NCI-H526 treated with DMSO at 0.1 percent for 48 hours (cell line): Measurements from ENCODE around the gene GMPR.

Experiments used
- DNase-seq: peaks from one replicate; lab custom pipeline; 2025; lab: John Stamatoyannopoulos, UW

GMPR gene

GRCh38 chr6:16272201-16272600, 33.8 kb downstream of the GMPR start:
- DNase-seq = no peak

- DNase-seq = no peak
These were observed 34.9 kb downstream of the GMPR start for GRCh38 chr6:16273256-16273655.

GRCh38 chr6:16274483-16274882, 36.1 kb downstream of the GMPR start:
- DNase-seq = no peak

GRCh38 chr6:16274885-16275589, 36.6 kb downstream of the GMPR start:
- no peak for DNase-seq

- no peak for DNase-seq
These were observed 39.0 kb downstream of the GMPR start for GRCh38 chr6:16277101-16277981.

GRCh38 chr6:16278048-16278724, 39.8 kb downstream of the GMPR start:
- no peak for DNase-seq

- DNase-seq = no peak
These were observed 40.4 kb downstream of the GMPR start for GRCh38 chr6:16278750-16279149.

- DNase-seq = no peak
These were observed 40.9 kb downstream of the GMPR start for GRCh38 chr6:16279243-16279642.

GRCh38 chr6:16282370-16282769, 44.0 kb downstream of the GMPR start:
- no peak for DNase-seq

- DNase-seq = no peak
These were observed 46.1 kb downstream of the GMPR start for GRCh38 chr6:16284472-16284871.

GRCh38 chr6:16285467-16286150, 47.2 kb downstream of the GMPR start:
- no peak for DNase-seq

GRCh38 chr6:16286151-16286522, 47.8 kb downstream of the GMPR start:
- DNase-seq = peak; percentile 5

GRCh38 chr6:16288163-16288562, 49.8 kb downstream of the GMPR start:
- DNase-seq = no peak

- DNase-seq = no peak
These were observed 53.4 kb downstream of the GMPR start for GRCh38 chr6:16291739-16292138.

GRCh38 chr6:16292432-16292831, 54.0 kb downstream of the GMPR start:
- no peak for DNase-seq

GRCh38 chr6:16292942-16293341, 54.6 kb downstream of the GMPR start:
- no peak for DNase-seq

- DNase-seq = no peak
These were observed 56.0 kb downstream of the GMPR start for GRCh38 chr6:16294371-16294770.

GRCh38 chr6:16295060-16295459, 56.7 kb downstream of the GMPR start:
- no peak for DNase-seq

- DNase-seq = no peak
These were observed 57.1 kb downstream of the GMPR start for GRCh38 chr6:16295471-16295870.

- DNase-seq = no peak
These were observed 57.8 kb downstream of the GMPR start for GRCh38 chr6:16296061-16296670.

GRCh38 chr6:16299861-16300260, 61.5 kb downstream of the GMPR start:
- DNase-seq = no peak

GRCh38 chr6:16301511-16301910, 63.1 kb downstream of the GMPR start:
- DNase-seq = no peak
